Measurements from ENCODE around the gene ARL6IP4.

Gene ARL6IP4

DNA sequence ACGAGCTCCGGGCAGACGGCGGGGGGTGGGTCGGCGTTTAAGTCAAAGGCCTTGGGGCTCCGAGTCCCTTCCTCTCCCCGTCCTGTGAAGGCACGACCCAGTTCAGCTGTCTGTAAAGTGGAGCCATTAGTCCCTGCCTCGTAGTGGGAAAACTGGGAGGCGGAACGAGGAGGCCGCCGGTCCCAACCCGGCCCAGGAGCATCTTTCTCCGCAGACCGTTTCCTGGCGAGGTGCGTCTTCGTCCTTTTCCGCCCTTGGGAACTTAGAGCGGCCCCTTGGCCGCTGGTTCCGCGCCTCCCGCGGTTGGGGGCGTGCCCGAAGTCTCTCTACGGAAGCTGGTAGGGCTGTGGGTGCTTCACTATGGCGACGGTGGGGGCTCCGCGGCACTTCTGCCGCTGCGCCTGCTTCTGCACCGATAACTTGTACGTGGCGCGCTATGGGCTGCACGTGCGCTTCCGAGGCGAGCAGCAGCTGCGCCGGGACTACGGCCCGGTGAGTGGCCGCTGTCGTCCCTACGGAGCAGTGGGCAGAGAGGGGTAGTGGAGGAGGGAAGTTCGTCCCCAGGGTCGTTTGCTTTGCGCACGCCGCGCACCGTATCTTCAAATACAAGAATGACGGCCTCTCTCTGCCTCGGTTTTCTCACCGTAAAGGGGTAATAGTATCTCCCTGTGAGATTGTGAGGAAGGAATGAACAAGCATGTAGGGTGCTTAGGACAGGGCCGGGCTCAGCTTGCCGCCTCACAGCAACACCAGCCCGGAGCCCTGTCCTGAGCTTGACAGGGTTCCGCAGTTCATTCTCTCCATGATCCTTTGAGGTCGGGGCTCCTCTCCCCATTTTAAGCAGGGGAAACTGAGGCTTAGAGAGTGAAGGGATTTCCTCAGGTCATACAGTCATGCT is 5.3 kb upstream of the ARL6IP4 start, which contains the start of gene OGFOD2:
OGFOD2 (plus strand) TSS at position 353 of the 898 bp plus-strand sequence; CDS start at position 361, 8 bp downstream.
- Histone ChIP-seq H3K9ac (ENCODE audit: low read depth, low read length) (peak within 1 kb of the TSS; percentile 99), H3K27ac (ENCODE audit: low read length) (peak within 1 kb of the TSS; percentile 91), H3K4me1 (ENCODE audit: insufficient read depth, low read length) (no peaks in the 10 kb centered on the region), H3K4me3 (ENCODE audit: low read length) (peak within 1 kb of the TSS; percentile 97), H3K27me3 (ENCODE audit: insufficient read depth, low read length) (no peaks in the 10 kb centered on the region; the same call in 1 of the 2 replicates), H3K9me3 (ENCODE audit: insufficient read depth, low read depth, low read length) (no peaks in the 10 kb centered on the region), H3K36me3 (ENCODE audit: insufficient read depth, low read depth, low read length) (peaks cover 9% of the 10 kb centered on the region; the same call in 1 of the 2 replicates)

DNA sequence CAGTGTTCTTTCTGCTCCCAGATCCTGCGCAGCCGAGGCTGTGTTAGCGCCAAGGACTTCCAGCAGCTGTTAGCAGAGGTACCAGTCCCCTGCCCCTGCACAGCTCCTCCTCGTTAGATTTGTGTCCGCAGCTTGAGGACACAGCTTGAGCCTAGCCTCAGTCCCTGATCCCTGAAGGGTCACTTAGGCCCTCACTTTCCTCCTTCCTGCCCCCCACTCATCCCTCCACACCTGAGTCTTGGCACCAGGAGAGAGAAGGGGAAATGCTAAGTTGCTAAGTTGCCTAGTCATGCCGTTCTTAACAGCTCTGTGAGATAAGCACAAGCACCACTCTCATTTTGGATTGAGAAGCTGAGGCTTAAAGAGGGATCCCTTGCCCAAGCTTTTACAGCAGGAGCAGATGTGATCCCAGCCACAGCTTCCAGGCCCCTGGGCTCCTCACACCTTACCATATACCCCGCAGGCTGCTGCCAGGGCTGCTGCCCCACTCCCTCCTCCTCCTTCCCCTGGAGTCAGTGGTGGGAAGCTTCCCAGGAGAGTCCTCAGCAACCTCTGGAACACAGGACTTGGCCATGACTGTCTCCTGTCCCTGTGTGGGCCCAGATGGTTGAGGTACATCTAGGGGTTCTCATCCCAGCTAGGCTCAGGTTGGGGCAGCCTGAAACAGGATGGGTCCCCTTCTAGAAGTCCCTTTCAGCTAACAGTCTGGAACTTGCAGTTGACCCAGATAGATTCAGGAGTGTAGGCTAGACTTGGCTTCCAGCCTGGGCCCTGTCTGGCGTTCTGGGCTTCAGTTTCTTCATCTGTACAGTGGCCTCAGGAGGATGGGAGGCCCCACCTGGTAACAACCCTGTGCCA is 4.5 kb upstream of the ARL6IP4 start:
- H3K4me3 ChIP-seq (ENCODE audit: low read length): peak overlapping the region; percentile 97
- H3K9ac ChIP-seq (ENCODE audit: low read depth, low read length): peak overlapping the region; percentile 99
- no peak overlapping the region for H3K27ac ChIP-seq (ENCODE audit: low read length)
- no peaks in the 10 kb centered on the region for H3K9me3 ChIP-seq (ENCODE audit: insufficient read depth, low read depth, low read length)
- H3K36me3 ChIP-seq (ENCODE audit: insufficient read depth, low read depth, low read length): peaks cover 9% of the 10 kb centered on the region; the same call in 1 of the 2 replicates
- no peaks in the 10 kb centered on the region; the same call in 1 of the 2 replicates for H3K27me3 ChIP-seq (ENCODE audit: insufficient read depth, low read length)
- no peaks in the 10 kb centered on the region for H3K4me1 ChIP-seq (ENCODE audit: insufficient read depth, low read length)

DNA sequence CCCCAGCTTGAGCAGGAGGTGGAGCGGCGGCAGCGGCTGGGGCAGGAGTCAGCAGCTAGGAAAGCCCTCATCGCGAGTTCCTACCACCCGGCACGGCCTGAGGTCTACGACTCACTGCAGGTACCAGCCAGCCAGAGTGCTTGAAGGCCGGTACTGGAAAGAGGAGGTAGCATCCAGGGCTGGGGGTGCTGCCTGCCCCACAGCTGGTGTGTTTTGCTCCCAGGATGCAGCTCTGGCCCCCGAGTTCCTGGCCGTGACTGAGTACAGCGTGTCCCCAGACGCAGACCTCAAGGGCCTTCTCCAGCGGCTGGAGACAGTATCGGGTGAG is 3.9 kb upstream of the ARL6IP4 start:
- Histone ChIP-seq H3K9ac (ENCODE audit: low read depth, low read length) (no peak overlapping the region), H3K4me3 (ENCODE audit: low read length) (no peak overlapping the region), H3K27me3 (ENCODE audit: insufficient read depth, low read length) (no peaks in the 10 kb centered on the region; the same call in 1 of the 2 replicates), H3K4me1 (ENCODE audit: insufficient read depth, low read length) (no peaks in the 10 kb centered on the region), H3K27ac (ENCODE audit: low read length) (no peak overlapping the region), H3K36me3 (ENCODE audit: insufficient read depth, low read depth, low read length) (peaks cover 9% of the 10 kb centered on the region; the same call in 1 of the 2 replicates), H3K9me3 (ENCODE audit: insufficient read depth, low read depth, low read length) (no peaks in the 10 kb centered on the region)

DNA sequence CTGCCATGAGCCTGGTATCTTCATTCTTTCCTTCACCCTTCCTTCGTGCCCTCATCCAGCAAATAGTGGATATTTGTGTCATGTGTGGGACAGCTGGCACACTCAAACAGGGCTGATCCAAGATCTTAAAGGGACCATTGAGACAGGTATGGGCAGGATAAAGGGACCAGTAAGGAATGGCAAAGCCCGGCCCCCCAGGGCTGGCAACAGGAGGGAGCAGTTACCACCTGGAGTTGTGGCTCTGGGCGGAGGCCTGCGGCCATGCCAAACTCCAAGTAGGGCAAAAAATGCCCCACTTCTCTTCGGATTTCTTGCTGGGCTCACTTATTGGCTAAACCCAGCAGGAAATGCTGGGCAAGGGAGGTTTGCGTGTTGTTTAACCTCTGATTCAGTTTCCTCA is 3.3 kb upstream of the ARL6IP4 start:
- Histone ChIP-seq H3K9ac (ENCODE audit: low read depth, low read length) (no peak overlapping the region), H3K4me1 (ENCODE audit: insufficient read depth, low read length) (no peaks in the 10 kb centered on the region)

DNA sequence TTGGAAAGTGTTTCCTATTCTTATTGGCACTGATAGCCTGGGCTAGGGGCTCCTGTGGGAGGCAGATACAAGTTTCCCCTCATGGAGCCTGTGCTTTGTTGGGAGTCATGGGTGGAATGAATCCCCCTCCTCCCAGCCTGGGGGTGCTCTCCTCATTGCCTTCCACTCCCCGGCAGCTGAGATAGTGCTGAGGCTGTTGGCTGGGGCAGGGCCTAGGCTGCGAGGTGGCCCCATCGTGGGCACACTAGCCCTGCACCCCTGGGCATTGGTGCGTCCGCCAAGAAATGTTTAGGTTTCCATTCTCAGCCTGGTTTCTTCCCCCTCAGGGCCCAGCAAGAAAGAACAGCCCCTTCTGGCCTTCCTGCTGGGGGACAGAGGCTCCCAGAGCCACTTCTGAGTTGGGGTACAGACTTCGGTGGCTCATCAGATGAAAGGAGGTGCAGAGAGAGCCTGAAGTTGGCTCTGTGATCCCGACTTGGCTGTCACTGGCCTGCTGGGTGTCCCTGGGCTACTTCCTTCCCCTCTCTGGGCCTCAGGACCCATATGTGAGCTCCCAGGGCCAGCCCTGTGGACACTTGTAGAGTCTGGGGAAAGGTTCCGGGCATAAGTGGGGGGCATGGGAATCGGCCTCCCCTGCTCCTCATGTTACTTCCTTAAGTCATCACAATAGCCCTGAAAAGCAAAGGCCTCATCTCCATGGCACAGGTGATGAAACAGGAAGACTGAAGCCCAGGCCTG is 2.7 kb upstream of the ARL6IP4 start:
- Histone ChIP-seq H3K4me1 (ENCODE audit: insufficient read depth, low read length) (no peaks in the 10 kb centered on the region), H3K9me3 (ENCODE audit: insufficient read depth, low read depth, low read length) (no peaks in the 10 kb centered on the region), H3K27ac (ENCODE audit: low read length) (no peak overlapping the region), H3K36me3 (ENCODE audit: insufficient read depth, low read depth, low read length) (peaks cover 18% of the 10 kb centered on the region; the same call in 1 of the 2 replicates), H3K27me3 (ENCODE audit: insufficient read depth, low read length) (no peaks in the 10 kb centered on the region; the same call in 1 of the 2 replicates), H3K4me3 (ENCODE audit: low read length) (no peak overlapping the region), H3K9ac (ENCODE audit: low read depth, low read length) (no peak overlapping the region)

More for the DNA sequence above, 3.3 kb upstream of the ARL6IP4 start:
- Histone ChIP-seq H3K4me3 (ENCODE audit: low read length) (no peak overlapping the region), H3K36me3 (ENCODE audit: insufficient read depth, low read depth, low read length) (peaks cover 12% of the 10 kb centered on the region; the same call in 1 of the 2 replicates), H3K27ac (ENCODE audit: low read length) (no peak overlapping the region), H3K9me3 (ENCODE audit: insufficient read depth, low read depth, low read length) (no peaks in the 10 kb centered on the region), H3K27me3 (ENCODE audit: insufficient read depth, low read length) (no peaks in the 10 kb centered on the region; the same call in 1 of the 2 replicates)

DNA sequence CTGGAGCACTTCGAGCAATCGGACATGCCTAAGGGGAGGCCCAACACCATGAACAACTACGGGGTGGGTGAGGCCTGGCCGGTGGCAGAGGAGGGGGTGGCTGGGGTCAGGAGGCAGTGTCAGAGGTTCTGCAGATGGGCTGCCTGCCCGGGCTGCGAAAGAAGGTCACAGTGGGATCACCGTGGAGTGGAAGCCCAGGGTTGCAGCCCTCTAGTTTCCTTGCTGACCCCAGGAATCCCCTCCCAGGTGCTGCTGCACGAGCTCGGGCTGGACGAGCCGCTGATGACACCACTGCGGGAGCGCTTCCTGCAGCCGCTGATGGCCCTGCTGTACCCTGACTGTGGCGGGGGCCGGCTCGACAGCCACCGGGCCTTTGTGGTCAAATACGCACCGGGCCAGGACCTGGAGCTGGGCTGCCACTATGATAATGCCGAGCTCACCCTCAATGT is 1.9 kb upstream of the ARL6IP4 start:
- Histone ChIP-seq H3K4me3 (ENCODE audit: low read length) (no peak overlapping the region), H3K9ac (ENCODE audit: low read depth, low read length) (no peak overlapping the region), H3K27me3 (ENCODE audit: insufficient read depth, low read length) (no peaks in the 10 kb centered on the region; the same call in 1 of the 2 replicates), H3K4me1 (ENCODE audit: insufficient read depth, low read length) (no peaks in the 10 kb centered on the region), H3K36me3 (ENCODE audit: insufficient read depth, low read depth, low read length) (peaks cover 22% of the 10 kb centered on the region; the same call in 1 of the 2 replicates), H3K9me3 (ENCODE audit: insufficient read depth, low read depth, low read length) (no peaks in the 10 kb centered on the region), H3K27ac (ENCODE audit: low read length) (no peak overlapping the region)

DNA sequence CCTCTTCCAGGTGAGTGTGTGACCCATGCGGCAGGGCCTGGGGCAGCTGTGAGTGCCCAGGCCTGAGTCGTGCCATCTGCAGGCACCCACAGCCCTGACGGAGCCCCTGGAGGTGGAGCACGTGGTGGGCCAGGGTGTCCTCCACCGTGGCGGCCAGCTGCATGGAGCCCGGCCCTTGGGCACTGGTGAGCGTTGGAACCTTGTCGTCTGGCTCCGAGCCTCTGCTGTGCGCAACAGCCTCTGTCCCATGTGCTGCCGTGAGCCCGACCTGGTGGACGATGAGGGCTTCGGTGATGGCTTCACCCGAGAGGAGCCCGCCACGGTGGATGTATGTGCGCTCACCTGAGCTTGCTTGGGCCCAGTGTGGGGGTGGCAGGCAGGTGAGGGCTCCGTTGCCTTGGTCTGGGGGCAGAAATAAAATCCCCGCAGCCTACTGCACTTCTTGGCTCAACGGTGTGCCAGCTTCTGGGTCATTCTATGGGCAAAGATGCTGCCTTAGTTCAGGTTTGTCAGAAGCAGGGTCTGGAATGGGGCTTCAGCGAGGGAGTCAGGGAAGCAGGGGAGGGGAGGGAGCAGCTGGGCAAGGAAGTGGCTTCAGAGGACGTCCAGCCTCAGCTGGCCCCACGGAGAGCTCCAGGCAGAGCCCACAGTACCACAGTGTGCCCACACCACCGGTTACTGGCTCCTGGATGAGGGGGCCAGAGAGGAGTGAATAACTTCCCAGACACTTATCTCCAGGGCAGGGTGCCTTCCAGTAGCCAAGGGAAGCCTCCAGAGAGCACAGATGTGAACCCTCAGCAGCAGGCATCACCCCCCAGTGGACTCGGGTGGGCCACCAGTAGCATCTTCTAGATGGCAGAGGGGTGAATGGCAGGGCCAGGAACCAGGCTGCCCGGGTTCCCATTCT is 1.2 kb upstream of the ARL6IP4 start:
- no peaks in the 10 kb centered on the region; the same call in 1 of the 2 replicates for H3K27me3 ChIP-seq (ENCODE audit: insufficient read depth, low read length)
- no peak overlapping the region for H3K27ac ChIP-seq (ENCODE audit: low read length)
- peaks cover 22% of the 10 kb centered on the region; the same call in 1 of the 2 replicates for H3K36me3 ChIP-seq (ENCODE audit: insufficient read depth, low read depth, low read length)
- peak overlapping the region; percentile 88; the same call in 1 of the 2 replicates for H3K9ac ChIP-seq (ENCODE audit: low read depth, low read length)
- peak overlapping the region; percentile 87 for H3K4me3 ChIP-seq (ENCODE audit: low read length)
- no peaks in the 10 kb centered on the region for H3K9me3 ChIP-seq (ENCODE audit: insufficient read depth, low read depth, low read length)
- no peaks in the 10 kb centered on the region for H3K4me1 ChIP-seq (ENCODE audit: insufficient read depth, low read length)

DNA sequence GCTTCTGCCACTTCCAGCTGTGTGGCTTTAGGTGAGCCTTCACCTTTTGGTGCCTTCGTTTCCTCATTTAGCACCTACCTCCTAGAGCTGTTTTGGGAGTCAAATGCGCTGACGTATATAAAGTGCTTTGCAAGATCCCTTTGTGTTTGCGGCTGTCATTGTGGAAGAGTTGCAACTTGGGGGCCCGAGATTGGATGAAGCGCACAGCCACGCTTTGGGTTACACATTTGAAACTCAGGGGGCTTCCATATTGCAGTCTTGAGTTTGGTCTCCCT is 636 bp upstream of the ARL6IP4 start:
- Histone ChIP-seq H3K36me3 (ENCODE audit: insufficient read depth, low read depth, low read length) (peaks cover 22% of the 10 kb centered on the region; the same call in 1 of the 2 replicates), H3K4me3 (ENCODE audit: low read length) (peak overlapping the region; percentile 87), H3K9me3 (ENCODE audit: insufficient read depth, low read depth, low read length) (no peaks in the 10 kb centered on the region), H3K9ac (ENCODE audit: low read depth, low read length) (peak overlapping the region; percentile 88), H3K27me3 (ENCODE audit: insufficient read depth, low read length) (no peaks in the 10 kb centered on the region; the same call in 1 of the 2 replicates), H3K27ac (ENCODE audit: low read length) (peak overlapping the region; percentile 67), H3K4me1 (ENCODE audit: insufficient read depth, low read length) (no peaks in the 10 kb centered on the region)

DNA sequence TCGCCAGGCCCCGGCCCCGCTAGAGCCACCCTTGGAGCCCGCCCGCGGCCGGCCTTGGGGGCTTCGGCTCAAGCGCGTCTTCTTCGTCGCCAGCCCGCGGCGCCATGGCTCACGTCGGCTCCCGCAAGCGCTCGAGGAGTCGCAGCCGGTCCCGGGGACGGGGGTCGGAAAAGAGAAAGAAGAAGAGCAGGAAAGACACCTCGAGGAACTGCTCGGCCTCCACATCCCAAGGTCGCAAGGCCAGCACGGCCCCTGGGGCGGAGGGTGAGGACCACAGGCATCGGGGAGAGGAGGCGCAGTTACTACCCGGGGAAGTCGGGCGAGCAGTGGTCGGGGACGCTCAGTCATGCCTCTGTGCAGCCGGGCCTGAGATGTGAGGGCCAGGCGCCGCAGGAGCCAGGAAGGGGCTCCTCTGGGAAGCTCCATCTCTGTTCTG is 573 bp downstream of the ARL6IP4 start:
- no peaks in the 10 kb centered on the region for H3K9me3 ChIP-seq (ENCODE audit: insufficient read depth, low read depth, low read length)
- H3K27ac ChIP-seq (ENCODE audit: low read length): no peak overlapping the region
- H3K4me3 ChIP-seq (ENCODE audit: low read length): peak overlapping the region; percentile 87
- no peaks in the 10 kb centered on the region for H3K4me1 ChIP-seq (ENCODE audit: insufficient read depth, low read length)
- peak overlapping the region; percentile 88 for H3K9ac ChIP-seq (ENCODE audit: low read depth, low read length)
- no peaks in the 10 kb centered on the region; the same call in 1 of the 2 replicates for H3K27me3 ChIP-seq (ENCODE audit: insufficient read depth, low read length)
- H3K36me3 ChIP-seq (ENCODE audit: insufficient read depth, low read depth, low read length): peaks cover 22% of the 10 kb centered on the region; the same call in 1 of the 2 replicates
